SU-DHL-6 (cell line): ENCODE data around the gene H2BK1.

Experiments
- H2AFZ ChIP-seq: fragments of 200-600 bp; sonication (generic); 2 replicates; pipeline ENCODE4 v1.6.1; 2014; ENCODE audit warnings: low read depth, mild to moderate bottlenecking, moderate library complexity, mixed read lengths, antibody characterized with exemption, low read length; ENCODE audit not compliant: severe bottlenecking
- H3F3A ChIP-seq: fragments of 200-600 bp; shearing (Covaris generic); 2 replicates; pipeline ENCODE4 v1.6.0; 2016; ENCODE audit warnings: antibody characterized with exemption, mild to moderate bottlenecking; ENCODE audit not compliant: insufficient read depth
- H3K27ac ChIP-seq: fragments of 200-600 bp; sonication (generic); 2 replicates; pipeline ENCODE4 v1.5.1; 2016; ENCODE audit warnings: low read depth, mild to moderate bottlenecking, low read length, moderate library complexity, mixed read lengths
- H3K27me3 ChIP-seq: fragments of 200-600 bp; sonication (generic), shearing (Covaris generic); 2 replicates; pipeline ENCODE4 v1.6.0; 2014; ENCODE audit warnings: mild to moderate bottlenecking, low read length
- H3K36me3 ChIP-seq: fragments of 200-600 bp; sonication (generic); 2 replicates; pipeline ENCODE4 v1.6.1; 2014; ENCODE audit warnings: mild to moderate bottlenecking, low read length, mixed read lengths
- H3K4me2 ChIP-seq: fragments of 300-600, 200-600 bp; shearing (Covaris generic), sonication (generic); 2 replicates; pipeline ENCODE4 v1.6.0; 2014; ENCODE audit warnings: low read length, low read depth, mild to moderate bottlenecking; ENCODE audit not compliant: poor library complexity, severe bottlenecking
- H3K4me3 ChIP-seq: fragments of 200-600 bp; sonication (generic); 2 replicates; pipeline ENCODE4 v1.5.1; 2014; ENCODE audit warnings: antibody characterized with exemption, low read length, mild to moderate bottlenecking, mixed read lengths; ENCODE audit not compliant: insufficient read depth, poor library complexity, severe bottlenecking
- H3K79me2 ChIP-seq: fragments of 200-600 bp; sonication (generic); 2 replicates; pipeline ENCODE4 v1.6.1; 2014; ENCODE audit warnings: mild to moderate bottlenecking, low read length, moderate library complexity; ENCODE audit not compliant: insufficient read depth
- H3K9ac ChIP-seq: fragments of 200-600 bp; sonication (generic); 2 replicates; pipeline ENCODE4 v1.7.0; 2014; ENCODE audit warnings: mild to moderate bottlenecking, low read length
- H3K9me2 ChIP-seq: fragments of 200-600 bp; sonication (generic); replicated peaks from 2 replicates; pipeline ENCODE4 v1.6.1; 2014; ENCODE audit warnings: low read length; ENCODE audit not compliant: insufficient read depth
- H3K9me3 ChIP-seq: fragments of 200-600 bp; sonication (generic); 2 replicates; pipeline ENCODE4 v1.6.1; 2014; ENCODE audit warnings: low read length, mixed read lengths; ENCODE audit not compliant: insufficient read depth
- H4K20me1 ChIP-seq: fragments of 200-600 bp; sonication (generic); 2 replicates; pipeline ENCODE4 v1.6.1; 2014; ENCODE audit warnings: low read depth, mild to moderate bottlenecking, antibody characterized with exemption, low read length, moderate library complexity, mixed read lengths
- EZH2phosphoT487 ChIP-seq: fragments of 200-600 bp; sonication (generic), shearing (Covaris generic); conservative IDR thresholded peaks from 2 replicates; pipeline ENCODE4 v1.6.1; 2018; ENCODE audit warnings: mild to moderate bottlenecking, antibody characterized with exemption, low read length, moderate library complexity, mixed read lengths
- TF ChIP-seq, protein P1 (sequence below): fragments of 200-600 bp; sonication (generic); IDR thresholded peaks from one replicate; pipeline ENCODE4 v1.5.1; 2017; ENCODE audit warnings: antibody characterized with exemption, mild to moderate bottlenecking, low read length, moderate library complexity; ENCODE audit not compliant: insufficient read depth, poor library complexity, severe bottlenecking

The H2BK1 gene

DNA sequence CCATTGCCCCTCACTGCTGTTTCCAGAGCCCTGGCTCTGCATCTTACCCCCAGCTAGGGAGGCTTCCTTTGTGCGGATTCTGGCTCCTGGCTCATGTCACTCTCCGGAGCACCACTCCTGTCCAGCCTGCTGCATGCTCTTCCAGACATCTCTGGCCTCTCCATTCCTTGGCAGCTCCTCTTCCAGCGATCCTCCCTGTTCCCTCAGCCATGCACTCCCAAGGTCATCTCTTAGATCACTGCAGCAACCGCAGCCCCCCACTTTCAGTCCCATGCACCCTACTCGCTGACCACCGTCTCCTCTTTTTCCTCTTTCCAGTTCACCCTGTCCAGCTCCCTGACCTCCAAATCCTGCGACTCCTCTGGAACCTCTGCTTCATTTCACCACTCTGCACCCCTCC, 45.1 kb upstream of the H2BK1 start:
- Histone ChIP-seq H4K20me1 (no peaks in the 10 kb centered on the region), H3K9ac (no peak overlapping the region), H3K4me2 (no peak overlapping the region), H3F3A (no peaks in the 10 kb centered on the region), H3K27ac (no peak overlapping the region), H3K4me3 (no peak overlapping the region), H3K27me3 (no peaks in the 10 kb centered on the region; the same call in 1 of the 2 replicates), H3K9me3 (no peaks in the 10 kb centered on the region), H3K36me3 (no peaks in the 10 kb centered on the region), H3K79me2 (no peaks in the 10 kb centered on the region), H3K9me2 (no peaks in the 10 kb centered on the region), H2AFZ (no peak overlapping the region)
- TF ChIP-seq, protein P1, sequence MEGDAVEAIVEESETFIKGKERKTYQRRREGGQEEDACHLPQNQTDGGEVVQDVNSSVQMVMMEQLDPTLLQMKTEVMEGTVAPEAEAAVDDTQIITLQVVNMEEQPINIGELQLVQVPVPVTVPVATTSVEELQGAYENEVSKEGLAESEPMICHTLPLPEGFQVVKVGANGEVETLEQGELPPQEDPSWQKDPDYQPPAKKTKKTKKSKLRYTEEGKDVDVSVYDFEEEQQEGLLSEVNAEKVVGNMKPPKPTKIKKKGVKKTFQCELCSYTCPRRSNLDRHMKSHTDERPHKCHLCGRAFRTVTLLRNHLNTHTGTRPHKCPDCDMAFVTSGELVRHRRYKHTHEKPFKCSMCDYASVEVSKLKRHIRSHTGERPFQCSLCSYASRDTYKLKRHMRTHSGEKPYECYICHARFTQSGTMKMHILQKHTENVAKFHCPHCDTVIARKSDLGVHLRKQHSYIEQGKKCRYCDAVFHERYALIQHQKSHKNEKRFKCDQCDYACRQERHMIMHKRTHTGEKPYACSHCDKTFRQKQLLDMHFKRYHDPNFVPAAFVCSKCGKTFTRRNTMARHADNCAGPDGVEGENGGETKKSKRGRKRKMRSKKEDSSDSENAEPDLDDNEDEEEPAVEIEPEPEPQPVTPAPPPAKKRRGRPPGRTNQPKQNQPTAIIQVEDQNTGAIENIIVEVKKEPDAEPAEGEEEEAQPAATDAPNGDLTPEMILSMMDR, result no peak
- TF ChIP-seq EZH2phosphoT487, result no peak

DNA sequence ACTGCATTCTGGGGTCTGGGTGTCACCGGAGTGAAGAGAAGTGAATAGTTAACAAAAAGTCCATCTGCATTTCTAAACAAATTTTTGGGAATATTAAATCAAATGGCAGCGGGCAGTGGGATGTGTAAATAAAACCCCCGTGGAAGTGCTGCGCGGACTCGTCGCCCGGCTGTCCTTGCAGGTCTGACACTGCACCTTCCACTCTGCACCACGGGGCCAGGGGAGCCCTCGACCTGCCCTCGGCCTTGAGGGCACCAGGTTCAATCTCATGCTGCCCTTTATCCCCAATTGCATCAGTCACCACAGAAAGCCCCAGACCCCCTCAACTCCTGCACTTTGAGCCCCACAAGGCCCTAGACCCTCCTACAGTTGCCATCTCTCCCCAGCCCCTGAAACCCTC, 44.6 kb upstream of the H2BK1 start:
- Histone ChIP-seq H3K4me2 (no peak overlapping the region), H3K4me3 (no peak overlapping the region), H3F3A (no peaks in the 10 kb centered on the region), H3K79me2 (no peaks in the 10 kb centered on the region), H4K20me1 (no peaks in the 10 kb centered on the region), H3K36me3 (no peaks in the 10 kb centered on the region), H3K27me3 (no peaks in the 10 kb centered on the region; the same call in 1 of the 2 replicates), H3K9me3 (no peaks in the 10 kb centered on the region), H2AFZ (no peak overlapping the region), H3K27ac (no peak overlapping the region), H3K9ac (no peak overlapping the region), H3K9me2 (no peaks in the 10 kb centered on the region)
- TF ChIP-seq EZH2phosphoT487, result no peak
- TF ChIP-seq, protein P1, result no peak

DNA sequence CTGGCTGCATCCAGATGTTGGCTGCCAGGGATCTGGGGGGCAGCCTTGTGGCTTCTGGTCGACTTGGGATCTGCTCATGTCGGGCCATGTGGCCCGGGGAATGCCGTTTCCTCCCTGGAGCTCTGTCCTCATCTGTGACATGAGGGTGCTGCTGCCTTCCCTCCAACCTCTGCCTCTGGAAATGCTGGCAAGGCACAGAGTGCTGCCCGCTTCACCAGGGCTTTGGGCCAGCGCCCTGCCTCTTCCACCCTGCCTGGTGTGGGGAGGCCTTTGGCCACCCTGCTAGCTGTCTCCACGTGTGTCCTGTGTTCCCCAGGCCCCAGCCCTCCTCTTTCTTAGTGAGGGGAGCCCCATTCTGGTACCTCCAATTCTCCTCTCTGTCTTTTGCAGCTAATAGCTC, 44.0 kb upstream of the H2BK1 start:
- no peaks in the 10 kb centered on the region for H3K79me2 ChIP-seq
- TF ChIP-seq, protein P1, result no peak
- TF ChIP-seq EZH2phosphoT487, result no peak
- H3K9me3 ChIP-seq, result no peaks in the 10 kb centered on the region
- no peaks in the 10 kb centered on the region for H3F3A ChIP-seq
- H3K9ac ChIP-seq, result no peak overlapping the region
- no peak overlapping the region for H2AFZ ChIP-seq
- H3K27me3 ChIP-seq, result no peaks in the 10 kb centered on the region; the same call in 1 of the 2 replicates
- H3K36me3 ChIP-seq, result no peaks in the 10 kb centered on the region
- no peaks in the 10 kb centered on the region for H4K20me1 ChIP-seq
- no peak overlapping the region for H3K4me3 ChIP-seq
- H3K9me2 ChIP-seq, result no peaks in the 10 kb centered on the region
- H3K4me2 ChIP-seq, result no peak overlapping the region
- no peak overlapping the region for H3K27ac ChIP-seq
